ENCODE measurements around the gene KEAP1.
"Not testable (repeated sequence)": the region's sequence is repeated elsewhere in the genome, so short reads cannot be mapped to it uniquely, and the experiment has no call there.

DNA sequence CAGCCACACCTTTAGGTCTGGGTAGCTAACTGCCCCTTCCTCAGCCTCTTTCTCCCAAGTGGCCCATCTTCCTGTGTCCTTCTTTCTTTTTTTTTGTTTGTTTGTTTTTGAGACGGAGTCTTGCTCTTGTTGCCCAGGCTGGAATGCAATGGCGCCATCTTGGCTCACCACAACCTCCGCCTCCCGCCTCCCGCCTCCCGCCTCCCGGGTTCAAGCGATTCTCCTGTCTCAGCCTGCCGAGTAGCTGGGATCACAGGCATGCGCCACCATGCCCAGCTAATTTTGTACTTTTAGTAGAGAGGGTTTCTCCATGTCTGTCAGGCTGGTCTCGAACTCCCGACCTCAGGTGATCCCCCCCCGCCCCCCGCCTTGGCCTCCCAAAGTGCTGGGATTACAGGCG is 41.1 kb downstream of the KEAP1 start:
- TF ChIP-seq, protein P1, sequence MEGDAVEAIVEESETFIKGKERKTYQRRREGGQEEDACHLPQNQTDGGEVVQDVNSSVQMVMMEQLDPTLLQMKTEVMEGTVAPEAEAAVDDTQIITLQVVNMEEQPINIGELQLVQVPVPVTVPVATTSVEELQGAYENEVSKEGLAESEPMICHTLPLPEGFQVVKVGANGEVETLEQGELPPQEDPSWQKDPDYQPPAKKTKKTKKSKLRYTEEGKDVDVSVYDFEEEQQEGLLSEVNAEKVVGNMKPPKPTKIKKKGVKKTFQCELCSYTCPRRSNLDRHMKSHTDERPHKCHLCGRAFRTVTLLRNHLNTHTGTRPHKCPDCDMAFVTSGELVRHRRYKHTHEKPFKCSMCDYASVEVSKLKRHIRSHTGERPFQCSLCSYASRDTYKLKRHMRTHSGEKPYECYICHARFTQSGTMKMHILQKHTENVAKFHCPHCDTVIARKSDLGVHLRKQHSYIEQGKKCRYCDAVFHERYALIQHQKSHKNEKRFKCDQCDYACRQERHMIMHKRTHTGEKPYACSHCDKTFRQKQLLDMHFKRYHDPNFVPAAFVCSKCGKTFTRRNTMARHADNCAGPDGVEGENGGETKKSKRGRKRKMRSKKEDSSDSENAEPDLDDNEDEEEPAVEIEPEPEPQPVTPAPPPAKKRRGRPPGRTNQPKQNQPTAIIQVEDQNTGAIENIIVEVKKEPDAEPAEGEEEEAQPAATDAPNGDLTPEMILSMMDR (IDR thresholded peaks at IDR 0.05) = not testable (repeated sequence)
- not testable (repeated sequence) for TF ChIP-seq POLR2A (IDR thresholded peaks at IDR 0.05)

All from testis (tissue), 2 donors.